GM19025 (cell line): ENCODE data around the gene HIVEP3.
"Not testable (repeated sequence)": the region's sequence is repeated elsewhere in the genome, so short reads cannot be mapped to it uniquely, and the experiment has no call there.

Source experiments
- ATAC-seq: cut with Tn5 transposase; IDR thresholded peaks from one replicate; pipeline ENCODE4 v1.9.1; 2021; ENCODE audit warnings: mild to moderate bottlenecking, low read depth, moderate library complexity; ENCODE audit not compliant: unreplicated experiment

The HIVEP3 gene

GRCh38 chr1:41558761-41559171 lies 360.0 kb downstream of the HIVEP3 start:
- no peak for ATAC-seq

GRCh38 chr1:41557751-41558455 lies 360.8 kb downstream of the HIVEP3 start:
- no peak for ATAC-seq

- ATAC-seq = not testable (repeated sequence)
These were observed 364.0 kb downstream of the HIVEP3 start for GRCh38 chr1:41554746-41555145.

GRCh38 chr1:41547781-41548560 lies 370.8 kb downstream of the HIVEP3 start:
- no peak for ATAC-seq

GRCh38 chr1:41547336-41547735 lies 371.4 kb downstream of the HIVEP3 start:
- ATAC-seq = no peak

GRCh38 chr1:41546833-41547135 lies 371.9 kb downstream of the HIVEP3 start:
- ATAC-seq = no peak

GRCh38 chr1:41545996-41546832 lies 372.5 kb downstream of the HIVEP3 start:
- no peak for ATAC-seq

- ATAC-seq = no peak
These were observed 376.4 kb downstream of the HIVEP3 start for GRCh38 chr1:41542196-41542930.

GRCh38 chr1:41541592-41541952 lies 377.1 kb downstream of the HIVEP3 start:
- ATAC-seq = no peak

GRCh38 chr1:41540886-41541591 lies 377.7 kb downstream of the HIVEP3 start:
- no peak for ATAC-seq

- no peak for ATAC-seq
These were observed 378.7 kb downstream of the HIVEP3 start for GRCh38 chr1:41539999-41540398.

GRCh38 chr1:41539418-41539805 lies 379.3 kb downstream of the HIVEP3 start:
- no peak for ATAC-seq

GRCh38 chr1:41538741-41539417 lies 379.8 kb downstream of the HIVEP3 start:
- ATAC-seq = no peak

- ATAC-seq = no peak
These were observed 380.9 kb downstream of the HIVEP3 start for GRCh38 chr1:41537788-41538351.

GRCh38 chr1:41537251-41537650 lies 381.5 kb downstream of the HIVEP3 start:
- no peak for ATAC-seq

GRCh38 chr1:41536361-41536802 lies 382.3 kb downstream of the HIVEP3 start:
- ATAC-seq = no peak

- ATAC-seq = no peak
These were observed 383.0 kb downstream of the HIVEP3 start for GRCh38 chr1:41535716-41536115.

GRCh38 chr1:41535276-41535675 lies 383.4 kb downstream of the HIVEP3 start:
- no peak for ATAC-seq
